GM12864 (cell line): ENCODE measurements around the gene FAM227B.
"Not testable (repeated sequence)": the region's sequence is repeated elsewhere in the genome, so short reads cannot be mapped to it uniquely, and the experiment has no call there.

Experiments used
- DNase-seq: peaks from one replicate; pipeline ENCODE4 v3.0.0-alpha.2; 2011; ENCODE audit warnings: low read depth
- H3K4me3 ChIP-seq: 2 replicates; pipeline ENCODE4 v1.5.1; 2011; ENCODE audit warnings: mild to moderate bottlenecking, low read depth, low read length, control low read depth
- TF ChIP-seq, protein P1 (sequence below): IDR thresholded peaks from 2 replicates; pipeline ENCODE4 v1.5.1; 2011; ENCODE audit warnings: low read depth, mild to moderate bottlenecking, moderate library complexity, low read length, control low read depth, inconsistent platforms; ENCODE audit errors: missing control alignments

Gene FAM227B

DNA sequence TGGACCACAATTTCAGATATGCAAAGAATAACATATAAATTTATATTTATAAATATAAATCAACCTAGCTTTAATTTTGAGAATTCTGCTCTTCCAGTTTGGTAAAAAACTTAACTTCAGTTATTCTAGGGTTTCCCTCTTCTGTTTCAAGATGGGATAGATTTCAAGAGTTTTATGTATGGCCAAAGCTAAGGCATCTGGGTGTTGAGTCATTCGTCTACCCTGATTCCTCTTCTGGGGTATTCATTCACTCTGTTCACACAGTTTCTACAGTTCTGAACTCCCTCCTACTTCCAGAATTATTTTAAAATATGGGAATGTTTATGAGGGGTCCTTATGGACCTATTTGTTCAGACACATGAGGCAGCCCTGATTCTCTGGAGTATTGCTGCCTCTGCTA, 201.8 kb downstream of the FAM227B start:
- DNase-seq: no peak
- H3K4me3 ChIP-seq: no peak overlapping the region
- TF ChIP-seq, protein P1, sequence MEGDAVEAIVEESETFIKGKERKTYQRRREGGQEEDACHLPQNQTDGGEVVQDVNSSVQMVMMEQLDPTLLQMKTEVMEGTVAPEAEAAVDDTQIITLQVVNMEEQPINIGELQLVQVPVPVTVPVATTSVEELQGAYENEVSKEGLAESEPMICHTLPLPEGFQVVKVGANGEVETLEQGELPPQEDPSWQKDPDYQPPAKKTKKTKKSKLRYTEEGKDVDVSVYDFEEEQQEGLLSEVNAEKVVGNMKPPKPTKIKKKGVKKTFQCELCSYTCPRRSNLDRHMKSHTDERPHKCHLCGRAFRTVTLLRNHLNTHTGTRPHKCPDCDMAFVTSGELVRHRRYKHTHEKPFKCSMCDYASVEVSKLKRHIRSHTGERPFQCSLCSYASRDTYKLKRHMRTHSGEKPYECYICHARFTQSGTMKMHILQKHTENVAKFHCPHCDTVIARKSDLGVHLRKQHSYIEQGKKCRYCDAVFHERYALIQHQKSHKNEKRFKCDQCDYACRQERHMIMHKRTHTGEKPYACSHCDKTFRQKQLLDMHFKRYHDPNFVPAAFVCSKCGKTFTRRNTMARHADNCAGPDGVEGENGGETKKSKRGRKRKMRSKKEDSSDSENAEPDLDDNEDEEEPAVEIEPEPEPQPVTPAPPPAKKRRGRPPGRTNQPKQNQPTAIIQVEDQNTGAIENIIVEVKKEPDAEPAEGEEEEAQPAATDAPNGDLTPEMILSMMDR: no peak

DNA sequence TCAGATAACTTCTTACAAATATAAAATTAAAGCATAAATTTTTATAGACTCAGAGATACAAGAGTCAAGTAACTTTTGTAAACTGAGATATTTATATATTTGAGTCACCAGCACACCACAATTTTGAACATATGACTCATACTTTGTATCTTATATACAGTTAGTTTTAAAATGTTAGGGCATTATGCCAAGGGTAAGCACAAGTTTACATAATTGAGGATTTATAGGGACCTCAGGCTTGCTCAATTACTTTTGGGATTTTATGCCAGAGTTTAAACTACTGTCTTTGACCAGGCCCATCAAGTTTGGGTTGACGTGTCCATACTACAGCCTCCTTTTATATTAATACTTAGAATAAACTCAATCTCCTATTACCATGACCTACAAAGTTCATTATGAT, 205.0 kb downstream of the FAM227B start:
- H3K4me3 ChIP-seq: no peak overlapping the region
- TF ChIP-seq, protein P1: no peak
- DNase-seq: no peak

DNA sequence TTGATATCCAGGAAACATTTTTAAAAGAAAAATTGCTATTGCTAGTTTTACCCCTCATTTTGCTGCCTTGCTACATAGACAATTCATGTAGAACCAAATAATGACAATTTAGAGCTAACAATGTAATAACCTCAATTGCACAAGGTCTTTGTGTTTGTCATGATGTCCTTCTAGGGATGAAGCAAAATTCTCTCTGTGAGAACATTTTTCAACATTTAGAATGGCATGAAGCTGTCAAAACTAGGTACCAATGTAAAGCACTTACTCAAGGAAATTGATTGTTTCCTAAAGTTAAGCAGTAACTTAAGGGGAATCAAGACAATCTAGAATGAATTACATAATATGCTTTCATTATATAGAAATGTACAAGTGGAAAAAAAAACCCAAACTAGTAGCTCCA, 205.5 kb downstream of the FAM227B start:
- H3K4me3 ChIP-seq: no peak overlapping the region
- TF ChIP-seq, protein P1: no peak
- no peak for DNase-seq

DNA sequence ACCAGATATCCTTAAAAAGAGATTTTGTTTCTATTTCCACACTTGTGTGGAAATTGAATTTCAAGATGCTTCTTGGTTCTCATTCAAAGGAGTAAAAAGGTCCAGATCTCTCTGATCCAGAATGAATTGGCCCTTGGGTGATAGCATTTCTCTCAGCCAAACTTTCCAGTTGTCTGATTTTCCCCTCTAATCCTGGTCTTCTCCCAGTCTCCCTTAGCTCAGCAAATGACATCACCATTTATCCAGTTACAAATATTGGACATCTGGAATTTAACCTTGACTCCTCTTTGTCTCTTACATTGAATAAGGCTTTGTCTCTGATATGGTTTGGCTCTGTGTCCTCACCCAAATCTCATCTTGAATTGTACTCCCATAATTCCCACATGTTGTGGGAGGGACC, 207.8 kb downstream of the FAM227B start:
- DNase-seq: no peak
- H3K4me3 ChIP-seq: no peak overlapping the region
- TF ChIP-seq, protein P1: no peak

DNA sequence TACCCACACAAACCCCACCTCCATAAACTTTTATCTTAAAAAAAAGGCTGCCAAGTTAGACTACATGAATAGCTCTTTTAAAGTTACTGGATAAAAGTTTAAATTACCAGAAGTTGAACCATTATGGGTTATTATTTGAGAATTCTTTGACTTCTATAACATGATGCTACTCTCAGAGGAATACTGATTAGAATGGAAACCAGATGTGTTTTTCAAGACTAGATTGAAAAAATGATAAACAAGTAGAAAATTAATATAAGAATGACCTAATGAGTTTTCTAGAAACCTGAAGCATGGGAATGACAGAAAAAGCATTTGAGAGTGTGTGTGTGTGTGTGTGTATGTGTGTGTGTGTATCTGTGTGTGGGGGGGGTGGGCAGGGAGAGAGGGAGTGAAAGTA, 210.0 kb downstream of the FAM227B start:
- no peak for DNase-seq
- no peak overlapping the region for H3K4me3 ChIP-seq
- TF ChIP-seq, protein P1: no peak

DNA sequence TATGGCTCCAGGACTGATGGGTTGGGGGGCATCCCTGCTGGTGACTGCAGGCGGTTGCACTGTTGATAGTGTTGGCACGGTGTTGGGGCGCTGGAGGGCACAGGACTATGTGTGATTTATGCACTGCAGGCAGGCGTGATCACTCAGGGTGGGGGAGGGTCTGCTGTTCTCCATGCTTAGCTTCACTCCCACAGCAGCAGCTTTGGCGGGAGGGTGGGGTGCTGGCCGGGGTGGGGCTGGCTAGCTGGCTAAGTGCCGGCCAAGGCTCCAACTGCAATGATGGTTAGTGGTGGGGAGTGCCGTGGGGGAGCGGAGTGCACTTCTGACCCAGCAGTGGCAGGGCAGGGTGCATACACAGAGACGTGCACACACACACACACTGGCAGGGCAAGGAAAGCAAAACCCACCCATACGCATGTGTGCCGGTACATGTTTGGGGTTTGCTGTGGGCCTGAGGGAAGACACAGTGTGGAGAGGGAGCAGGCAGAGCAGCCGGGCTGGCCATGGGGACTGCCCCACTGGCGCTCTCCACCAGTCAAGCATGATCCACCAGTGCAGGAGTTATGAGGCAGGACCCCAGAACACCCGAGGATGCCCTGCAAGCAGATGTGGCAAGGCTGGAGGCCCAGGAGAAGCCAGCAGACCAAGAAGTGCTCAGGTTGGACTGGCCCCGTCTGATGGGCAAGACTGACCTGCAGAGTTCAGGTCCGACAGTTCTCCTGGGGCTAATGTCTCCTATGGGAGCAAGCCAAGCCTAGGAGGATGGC, 214.1 kb downstream of the FAM227B start:
- no peak for DNase-seq
- TF ChIP-seq, protein P1: no peak
- H3K4me3 ChIP-seq: no peak overlapping the region

DNA sequence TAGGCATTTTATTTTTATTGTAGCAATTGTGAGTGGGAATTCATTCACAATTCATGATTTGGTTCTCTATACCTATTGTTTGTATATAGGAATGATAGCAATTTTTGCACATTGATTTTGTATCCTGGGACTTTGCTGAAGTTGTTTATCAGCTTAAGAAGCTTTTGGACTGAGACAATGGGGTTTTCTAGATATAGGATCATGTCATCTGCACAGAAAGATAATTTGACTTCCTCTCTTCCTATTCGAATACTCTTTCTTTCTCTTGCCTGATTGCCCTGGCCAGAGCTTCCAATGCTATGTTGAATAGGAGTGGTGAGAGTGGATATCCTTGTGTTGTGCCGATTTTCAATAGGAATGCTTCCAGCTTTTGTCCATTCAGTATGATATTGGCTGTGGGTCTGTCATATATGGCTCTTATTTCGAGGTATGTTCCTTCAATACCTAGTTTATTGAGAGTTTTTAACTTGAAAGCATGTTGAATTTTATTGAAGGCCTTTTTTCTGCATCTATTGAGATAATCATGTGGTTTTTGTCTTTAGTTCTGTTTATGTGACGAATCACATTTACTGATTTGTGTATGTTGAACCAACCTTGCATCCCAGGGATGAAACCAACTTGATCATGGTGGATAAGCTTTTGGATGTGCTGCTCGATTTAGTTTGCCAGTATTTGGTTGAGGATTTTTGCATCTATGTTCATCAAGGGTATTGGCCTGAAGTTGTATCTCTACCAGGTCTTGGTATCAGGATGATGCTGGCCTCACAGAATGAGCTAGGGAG, 217.9 kb downstream of the FAM227B start:
- not testable (repeated sequence) for DNase-seq, H3K4me3 ChIP-seq
